Right atrium auricular region (tissue), 2 donors: ENCODE results near the gene MMP15. TPM values are rescaled to one million over a fixed set of nuclear protein-coding genes. Genes with fewer than 3 reads are reported as not detected.

Experiments
- DNase-seq: peaks from one replicate; pipeline ENCODE4 v3.0.0-alpha.2; 2019; ENCODE audit warnings: low spot score
- H3K27ac ChIP-seq, 2 donors: fragments of 200-600 bp; sonication (generic); 1 replicate in 1 of 2; 2 replicates in 1 of 2; pipeline ENCODE4 v1.5.1; 2016 to 2019
- H3K27me3 ChIP-seq, 2 donors: fragments of 200-600 bp; sonication (generic); one replicate each; pipeline versions ENCODE4 v1.5.1 to v1.6.0; 2017 to 2019
- H3K36me3 ChIP-seq: fragments of 200-600 bp; sonication (generic); one replicate; pipeline ENCODE4 v1.5.1; 2016
- H3K4me1 ChIP-seq, 2 donors: fragments of 200-600 bp; sonication (generic); one replicate each; pipeline versions ENCODE4 v1.5.1 to v1.6.0; 2017 to 2019
- H3K4me3 ChIP-seq, 2 donors: fragments of 200-600 bp; sonication (generic); 1 replicate in 1 of 2; 2 replicates in 1 of 2; pipeline ENCODE4 v1.5.1; 2017 to 2019; ENCODE audit warnings: mild to moderate bottlenecking in 1 of 2, moderate library complexity in 1 of 2
- H3K9me3 ChIP-seq, 2 donors: fragments of 200-600 bp; sonication (generic); one replicate each; pipeline ENCODE4 v1.5.1; 2019
- CTCF ChIP-seq, 2 donors: fragments of 200-600 bp; sonication (generic); IDR thresholded peaks; one replicate each; pipeline ENCODE4 v1.5.1; 2019; ENCODE audit warnings: antibody characterized with exemption in 2 of 2
- total RNA-seq, 2 donors: library from RNA; depleted of rRNA; stranded (reverse); fragments of >200 nt; gene quantifications; one replicate each; pipeline ENCODE4 v1.1.0, GENCODE V29; 2016

MMP15 gene
- total RNA-seq, 2 donors from 2014 or later, result 36.9 to 52.3 TPM

- H3K27me3 ChIP-seq, result no peaks in the 10 kb centered on the region
- no peak for DNase-seq
- H3K9me3 ChIP-seq, result no peaks in the 10 kb centered on the region
- no peak for TF ChIP-seq CTCF (IDR thresholded peaks at IDR 0.05)
- H3K27ac ChIP-seq, result no peak overlapping the region
- H3K36me3 ChIP-seq, result peaks cover 41% of the 10 kb centered on the region
- peaks cover 0 to 34% of the 10 kb centered on the region in 2 donors for H3K4me1 ChIP-seq
- no peak overlapping the region for H3K4me3 ChIP-seq
These were observed 12.7 kb downstream of the MMP15 start for GRCh38 chr16:58038219-58038641.

GRCh38 chr16:58039829-58040495 lies 14.4 kb downstream of the MMP15 start:
- DNase-seq, result no peak
- H3K4me3 ChIP-seq, result no peak overlapping the region
- no peaks in the 10 kb centered on the region for H3K27me3 ChIP-seq
- no peak overlapping the region for H3K27ac ChIP-seq
- H3K36me3 ChIP-seq, result peaks cover 48% of the 10 kb centered on the region
- peaks cover 0 to 17% of the 10 kb centered on the region in 2 donors for H3K4me1 ChIP-seq
- TF ChIP-seq CTCF (IDR thresholded peaks at IDR 0.05), result no peak
- no peaks in the 10 kb centered on the region for H3K9me3 ChIP-seq

- no peaks in the 10 kb centered on the region for H3K27me3 ChIP-seq
- H3K4me1 ChIP-seq, result peaks cover 0 to 11% of the 10 kb centered on the region in 2 donors
- H3K27ac ChIP-seq, result no peak overlapping the region
- peaks cover 48% of the 10 kb centered on the region for H3K36me3 ChIP-seq
- H3K9me3 ChIP-seq, result no peaks in the 10 kb centered on the region
- no peak for TF ChIP-seq CTCF (IDR thresholded peaks at IDR 0.05)
- DNase-seq, result no peak
- H3K4me3 ChIP-seq, result no peak overlapping the region
These were observed 14.9 kb downstream of the MMP15 start for GRCh38 chr16:58040496-58040846.

GRCh38 chr16:58040945-58041627 lies 15.5 kb downstream of the MMP15 start:
- H3K4me3 ChIP-seq, result no peak overlapping the region
- peaks cover 48% of the 10 kb centered on the region for H3K36me3 ChIP-seq
- TF ChIP-seq CTCF (IDR thresholded peaks at IDR 0.05), result no peak
- DNase-seq, result no peak
- H3K9me3 ChIP-seq, result no peaks in the 10 kb centered on the region
- H3K4me1 ChIP-seq, result peaks cover 0 to 7% of the 10 kb centered on the region in 2 donors
- H3K27me3 ChIP-seq, result no peaks in the 10 kb centered on the region
- H3K27ac ChIP-seq, result no peak overlapping the region

GRCh38 chr16:58041628-58041955 lies 16.0 kb downstream of the MMP15 start:
- no peak for DNase-seq
- TF ChIP-seq CTCF (IDR thresholded peaks at IDR 0.05), result no peak
- H3K4me3 ChIP-seq, result no peak overlapping the region
- H3K4me1 ChIP-seq, result peaks cover 0 to 7% of the 10 kb centered on the region in 2 donors
- H3K9me3 ChIP-seq, result no peaks in the 10 kb centered on the region
- H3K27me3 ChIP-seq, result no peaks in the 10 kb centered on the region
- H3K36me3 ChIP-seq, result peaks cover 48% of the 10 kb centered on the region
- no peak overlapping the region for H3K27ac ChIP-seq
